Measurements from ENCODE around the gene FASTKD2. TPM values are rescaled to one million over a fixed set of nuclear protein-coding genes. Genes with fewer than 3 reads are reported as not detected.

The FASTKD2 gene
- total and polyA plus RNA-seq, 2 of the 8 experiments (the other 6 are each of a cell fraction or from before 2014, with no cell fraction given) = 35.7 to 38.5 TPM

- Histone ChIP-seq H4K5ac (ENCODE audit: insufficient read length, low read depth, low read length) (no peak overlapping the region), H3K4me1 (replicated peaks in 1 of 4; ENCODE audit: control insufficient read depth in 3 of 4, insufficient read depth in 4 of 4, low read length in 3 of 4) (no peaks in the 10 kb centered on the region), H3K4me2 (ENCODE audit: insufficient read depth in 1 of 2, low read depth in 2 of 2, low read length in 2 of 2) (no peak overlapping the region), H2BK15ac (ENCODE audit: low read length) (no peak overlapping the region), H3K79me2 (ENCODE audit: control insufficient read depth in 1 of 2, insufficient read depth in 2 of 2, low read length in 2 of 2) (no peaks in the 10 kb centered on the region), H3K4me3 (ENCODE audit: extremely low read depth in 1 of 4, insufficient read depth in 2 of 4, low read depth in 3 of 4, low read length in 4 of 4) (no peak overlapping the region), H3K79me1 (ENCODE audit: low read depth, low read length) (no peaks in the 10 kb centered on the region), H4K20me1 (replicated peaks in 1 of 2; ENCODE audit: control insufficient read depth in 1 of 2, insufficient read depth in 2 of 2, low read length in 2 of 2) (no peaks in the 10 kb centered on the region), H3K56ac (replicated peaks; ENCODE audit: insufficient read length, low read depth, low read length) (no peak overlapping the region), H3K23ac (ENCODE audit: insufficient read length) (no peak overlapping the region), H2BK120ac (replicated peaks; ENCODE audit: low read depth, low read length) (no peak overlapping the region), H2BK20ac (ENCODE audit: low read length) (no peak overlapping the region), H3K18ac (ENCODE audit: extremely low read depth, low read length) (no peak overlapping the region), H3K9me3 (ENCODE audit: insufficient read depth in 2 of 2, low read depth in 1 of 2, low read length in 1 of 2) (peaks cover 0 to 7% of the 10 kb centered on the region in 2 experiments; a peak in 1 of 4 replicates), H3K36me3 (ENCODE audit: control insufficient read depth in 2 of 4, insufficient read depth in 4 of 4, low read length in 3 of 4) (no peaks in the 10 kb centered on the region), H3K23me2 (ENCODE audit: low read depth, low read length) (no peaks in the 10 kb centered on the region), H3K27me3 (replicated peaks in 1 of 4; ENCODE audit: control insufficient read depth in 3 of 4, extremely low read depth in 1 of 4, insufficient read depth in 3 of 4, low read length in 3 of 4) (no peaks in the 10 kb centered on the region), H2BK12ac (ENCODE audit: low read depth, low read length) (no peak overlapping the region), H2AK5ac (ENCODE audit: low read depth, low read length) (no peak overlapping the region), H3K4ac (replicated peaks; ENCODE audit: insufficient read length, low read depth, low read length) (no peak overlapping the region), H4K91ac (replicated peaks; ENCODE audit: insufficient read length, low read length) (no peak overlapping the region), H3K27ac (ENCODE audit: low read depth, low read length) (no peak overlapping the region), H2BK5ac (ENCODE audit: low read depth, low read length) (no peak overlapping the region), H4K8ac (ENCODE audit: extremely low read depth, insufficient read depth, low read length) (no peak overlapping the region), H3K9ac (replicated peaks in 1 of 4; ENCODE audit: extremely low read depth in 1 of 4, low read depth in 3 of 4, low read length in 3 of 4) (no peak overlapping the region), H3K14ac (ENCODE audit: insufficient read length) (no peak overlapping the region), H2AFZ (ENCODE audit: low read length) (0 out of 2 replicates have a peak overlapping the region, but pooled peaks have one; percentile 50)
- ChIA-PET CTCF (ENCODE audit: partially characterized antibody) (no interaction called here), POLR2A (ENCODE audit: partially characterized antibody) (interaction anchor here (1.1 kb wide), 1 partner anchor 44 kb away, joined by 3 read pairs; the partner anchor contains the start of genes FASTKD2 and MDH1B)
- DNase-seq (ENCODE audit: low read depth in 1 of 2, low spot score in 2 of 2) (no peak), FAIRE-seq (no peak)
- WGBS, 2 experiments (ENCODE audit: extremely low coverage in 1 of 2, insufficient coverage in 1 of 2, insufficient read length in 1 of 2, insufficient replicate concordance in 2 of 2, low coverage in 1 of 2, low lambda C conversion rate in 2 of 2, missing lambda C conversion rate in 1 of 2) = 93% methylated on average over 4 of the region's 4 CpGs; no CpG with 5 or more reads in 1 of the 2 experiments
- TF ChIP-seq CBX8 (IDR thresholded peaks at IDR 0.05; ENCODE audit: borderline replicate concordance, low read depth, low read length) = no peak
- TF ChIP-seq USF2 (IDR thresholded peaks at IDR 0.05; ENCODE audit: low read length) = no peak
- TF ChIP-seq JUN (IDR thresholded peaks at IDR 0.05; ENCODE audit: low read depth, low read length) = no peak
- TF ChIP-seq SRF (IDR thresholded peaks at IDR 0.05; ENCODE audit: low read depth, low read length) = no peak
- TF ChIP-seq FOSL1 (IDR thresholded peaks at IDR 0.05; ENCODE audit: insufficient read depth, low read depth, low read length) = no peak
- no peak for TF ChIP-seq SP1 (IDR thresholded peaks at IDR 0.05; ENCODE audit: low read depth, low read length)
- TF ChIP-seq EP300 (IDR thresholded peaks at IDR 0.05; ENCODE audit: borderline replicate concordance in 1 of 2, low read depth in 2 of 2, low read length in 2 of 2) = no peak
- TF ChIP-seq TCF12 (IDR thresholded peaks at IDR 0.05; ENCODE audit: low read depth, low read length) = no peak
- no peak for TF ChIP-seq TBP (IDR thresholded peaks at IDR 0.05; ENCODE audit: low read depth, low read length)
- TF ChIP-seq SIRT6 (IDR thresholded peaks at IDR 0.05; ENCODE audit: low read length) = no peak
- TF ChIP-seq GABPA (IDR thresholded peaks at IDR 0.05; ENCODE audit: borderline replicate concordance, insufficient read depth, low read length) = no peak
- no peak for TF ChIP-seq KDM5A (IDR thresholded peaks at IDR 0.05; ENCODE audit: low read length)
These were observed 44.0 kb upstream of the FASTKD2 start for GRCh38 chr2:206721256-206721920.

All from H1 (cell line).